Neural progenitor cell (in vitro differentiated cells): ENCODE data around the gene LZTS3.

Experiments
- EZH2 ChIP-seq: fragments of 200-600 bp; sonication (generic); IDR thresholded peaks from 2 replicates; pipeline ENCODE4 v1.6.1; 2017; ENCODE audit warnings: antibody characterized with exemption, mild to moderate bottlenecking, moderate library complexity
- TF ChIP-seq, protein P1 (sequence below): fragments of 200-600 bp; sonication (generic); IDR thresholded peaks from 2 replicates; pipeline ENCODE4 v1.5.1; 2017; ENCODE audit warnings: antibody characterized with exemption, mild to moderate bottlenecking

DNA sequence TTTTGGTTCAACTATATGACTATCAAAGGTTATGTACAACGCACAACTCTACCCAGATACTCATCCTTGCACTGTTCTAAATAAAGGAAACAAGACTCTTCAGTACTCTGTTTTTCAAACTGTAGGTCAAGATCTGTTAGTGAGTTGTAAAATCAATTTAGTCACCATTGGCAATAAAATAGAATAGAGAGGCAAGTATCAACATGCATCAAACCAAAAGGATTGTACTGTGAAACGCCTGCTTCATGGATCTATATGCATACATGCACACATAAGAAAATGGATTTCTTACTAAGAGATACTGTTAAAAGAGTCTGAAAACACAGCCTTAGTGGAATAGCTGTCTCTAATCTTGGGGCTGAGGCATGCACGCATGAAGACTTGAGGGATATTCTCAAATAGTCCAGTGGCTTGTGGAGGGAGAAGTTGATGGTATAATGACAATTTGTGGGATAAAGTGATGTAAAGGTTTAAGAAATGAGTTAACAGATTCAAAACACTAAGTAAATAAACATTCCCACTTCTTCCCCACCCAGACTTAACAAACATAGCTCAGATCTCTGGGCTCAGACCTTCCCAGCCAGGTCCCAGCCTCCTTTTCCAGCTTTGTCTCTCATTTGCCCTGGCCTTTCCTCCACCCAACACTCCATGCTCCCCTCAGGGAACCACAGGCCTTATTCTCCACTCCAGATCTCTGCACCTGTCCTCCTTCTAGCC is 10.7 kb upstream of the LZTS3 start:
- TF ChIP-seq, protein P1, sequence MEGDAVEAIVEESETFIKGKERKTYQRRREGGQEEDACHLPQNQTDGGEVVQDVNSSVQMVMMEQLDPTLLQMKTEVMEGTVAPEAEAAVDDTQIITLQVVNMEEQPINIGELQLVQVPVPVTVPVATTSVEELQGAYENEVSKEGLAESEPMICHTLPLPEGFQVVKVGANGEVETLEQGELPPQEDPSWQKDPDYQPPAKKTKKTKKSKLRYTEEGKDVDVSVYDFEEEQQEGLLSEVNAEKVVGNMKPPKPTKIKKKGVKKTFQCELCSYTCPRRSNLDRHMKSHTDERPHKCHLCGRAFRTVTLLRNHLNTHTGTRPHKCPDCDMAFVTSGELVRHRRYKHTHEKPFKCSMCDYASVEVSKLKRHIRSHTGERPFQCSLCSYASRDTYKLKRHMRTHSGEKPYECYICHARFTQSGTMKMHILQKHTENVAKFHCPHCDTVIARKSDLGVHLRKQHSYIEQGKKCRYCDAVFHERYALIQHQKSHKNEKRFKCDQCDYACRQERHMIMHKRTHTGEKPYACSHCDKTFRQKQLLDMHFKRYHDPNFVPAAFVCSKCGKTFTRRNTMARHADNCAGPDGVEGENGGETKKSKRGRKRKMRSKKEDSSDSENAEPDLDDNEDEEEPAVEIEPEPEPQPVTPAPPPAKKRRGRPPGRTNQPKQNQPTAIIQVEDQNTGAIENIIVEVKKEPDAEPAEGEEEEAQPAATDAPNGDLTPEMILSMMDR = no peak
- no peak for TF ChIP-seq EZH2
